ENCODE data around the gene OOSP4A. TPM values are rescaled to one million over a fixed set of nuclear protein-coding genes. Genes with fewer than 3 reads are reported as not detected.

The OOSP4A gene
- polyA plus RNA-seq, 1 donor from 2014 or later: not detected

DNA sequence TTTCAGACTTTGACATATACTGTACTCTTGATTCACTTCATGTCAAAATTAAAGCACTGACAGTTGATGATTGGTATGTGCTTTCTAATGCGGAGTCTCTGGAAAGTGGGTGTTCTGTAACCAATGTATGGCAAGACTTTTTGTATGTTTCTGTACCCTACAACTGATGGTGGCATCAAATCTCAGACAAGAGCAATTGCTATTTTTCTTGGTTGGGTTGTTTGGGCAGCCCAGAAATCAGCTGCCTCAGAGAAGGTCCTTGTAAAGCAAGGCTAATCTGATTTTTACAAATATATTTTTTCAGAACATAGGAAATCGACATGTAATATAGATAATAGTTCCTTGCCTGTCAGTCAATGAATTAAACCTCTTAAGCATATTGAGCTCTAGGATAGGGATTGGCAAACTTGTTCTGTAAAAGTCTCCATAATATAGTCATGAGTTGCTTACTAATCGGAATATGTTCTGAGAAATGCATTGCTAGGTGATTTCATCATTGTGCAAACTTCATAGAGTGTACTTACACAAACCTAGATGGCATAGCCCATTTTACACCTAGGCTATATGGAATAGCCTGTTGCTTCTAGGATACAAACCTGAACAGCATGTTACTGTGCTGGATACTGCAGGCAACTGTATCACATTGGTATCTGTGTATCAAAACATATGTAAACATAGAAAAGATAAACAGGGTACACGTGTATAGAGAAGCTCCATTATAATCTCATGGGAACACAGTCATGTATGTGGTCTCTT is 10.2 kb upstream of the OOSP4A start:
- Histone ChIP-seq H3K27ac (ENCODE audit: low read length) (no peak overlapping the region), H2AFZ (ENCODE audit: low read depth, low read length) (no peak overlapping the region), H3F3A (ENCODE audit: insufficient read depth, low read length, poor library complexity, severe bottlenecking) (no peaks in the 10 kb centered on the region), H3K9me2 (ENCODE audit: insufficient read depth, low read length) (no peaks in the 10 kb centered on the region), H3K27me3 (ENCODE audit: insufficient read depth, low read depth, low read length) (no peaks in the 10 kb centered on the region), H4K20me1 (ENCODE audit: insufficient read depth) (no peaks in the 10 kb centered on the region), H3K4me2 (ENCODE audit: low read length) (no peak overlapping the region), H3K9ac (ENCODE audit: low read length) (no peak overlapping the region), H3K79me2 (replicated peaks; ENCODE audit: insufficient read depth, low read length) (no peaks in the 10 kb centered on the region), H3K9me3 (ENCODE audit: low read length) (no peaks in the 10 kb centered on the region), H3K36me3 (ENCODE audit: insufficient read depth, low read length) (no peaks in the 10 kb centered on the region), H3K4me3 (ENCODE audit: low read length) (no peak overlapping the region)
- TF ChIP-seq, protein P1, sequence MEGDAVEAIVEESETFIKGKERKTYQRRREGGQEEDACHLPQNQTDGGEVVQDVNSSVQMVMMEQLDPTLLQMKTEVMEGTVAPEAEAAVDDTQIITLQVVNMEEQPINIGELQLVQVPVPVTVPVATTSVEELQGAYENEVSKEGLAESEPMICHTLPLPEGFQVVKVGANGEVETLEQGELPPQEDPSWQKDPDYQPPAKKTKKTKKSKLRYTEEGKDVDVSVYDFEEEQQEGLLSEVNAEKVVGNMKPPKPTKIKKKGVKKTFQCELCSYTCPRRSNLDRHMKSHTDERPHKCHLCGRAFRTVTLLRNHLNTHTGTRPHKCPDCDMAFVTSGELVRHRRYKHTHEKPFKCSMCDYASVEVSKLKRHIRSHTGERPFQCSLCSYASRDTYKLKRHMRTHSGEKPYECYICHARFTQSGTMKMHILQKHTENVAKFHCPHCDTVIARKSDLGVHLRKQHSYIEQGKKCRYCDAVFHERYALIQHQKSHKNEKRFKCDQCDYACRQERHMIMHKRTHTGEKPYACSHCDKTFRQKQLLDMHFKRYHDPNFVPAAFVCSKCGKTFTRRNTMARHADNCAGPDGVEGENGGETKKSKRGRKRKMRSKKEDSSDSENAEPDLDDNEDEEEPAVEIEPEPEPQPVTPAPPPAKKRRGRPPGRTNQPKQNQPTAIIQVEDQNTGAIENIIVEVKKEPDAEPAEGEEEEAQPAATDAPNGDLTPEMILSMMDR (IDR thresholded peaks at IDR 0.05; ENCODE audit: poor library complexity, severe bottlenecking): no peak
- no peak for TF ChIP-seq TAF1 (IDR thresholded peaks at IDR 0.05; ENCODE audit: low read depth)
- TF ChIP-seq, protein P2, sequence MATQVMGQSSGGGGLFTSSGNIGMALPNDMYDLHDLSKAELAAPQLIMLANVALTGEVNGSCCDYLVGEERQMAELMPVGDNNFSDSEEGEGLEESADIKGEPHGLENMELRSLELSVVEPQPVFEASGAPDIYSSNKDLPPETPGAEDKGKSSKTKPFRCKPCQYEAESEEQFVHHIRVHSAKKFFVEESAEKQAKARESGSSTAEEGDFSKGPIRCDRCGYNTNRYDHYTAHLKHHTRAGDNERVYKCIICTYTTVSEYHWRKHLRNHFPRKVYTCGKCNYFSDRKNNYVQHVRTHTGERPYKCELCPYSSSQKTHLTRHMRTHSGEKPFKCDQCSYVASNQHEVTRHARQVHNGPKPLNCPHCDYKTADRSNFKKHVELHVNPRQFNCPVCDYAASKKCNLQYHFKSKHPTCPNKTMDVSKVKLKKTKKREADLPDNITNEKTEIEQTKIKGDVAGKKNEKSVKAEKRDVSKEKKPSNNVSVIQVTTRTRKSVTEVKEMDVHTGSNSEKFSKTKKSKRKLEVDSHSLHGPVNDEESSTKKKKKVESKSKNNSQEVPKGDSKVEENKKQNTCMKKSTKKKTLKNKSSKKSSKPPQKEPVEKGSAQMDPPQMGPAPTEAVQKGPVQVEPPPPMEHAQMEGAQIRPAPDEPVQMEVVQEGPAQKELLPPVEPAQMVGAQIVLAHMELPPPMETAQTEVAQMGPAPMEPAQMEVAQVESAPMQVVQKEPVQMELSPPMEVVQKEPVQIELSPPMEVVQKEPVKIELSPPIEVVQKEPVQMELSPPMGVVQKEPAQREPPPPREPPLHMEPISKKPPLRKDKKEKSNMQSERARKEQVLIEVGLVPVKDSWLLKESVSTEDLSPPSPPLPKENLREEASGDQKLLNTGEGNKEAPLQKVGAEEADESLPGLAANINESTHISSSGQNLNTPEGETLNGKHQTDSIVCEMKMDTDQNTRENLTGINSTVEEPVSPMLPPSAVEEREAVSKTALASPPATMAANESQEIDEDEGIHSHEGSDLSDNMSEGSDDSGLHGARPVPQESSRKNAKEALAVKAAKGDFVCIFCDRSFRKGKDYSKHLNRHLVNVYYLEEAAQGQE (IDR thresholded peaks at IDR 0.05; ENCODE audit: borderline replicate concordance): no peak
- no peak for TF ChIP-seq EZH2 (IDR thresholded peaks at IDR 0.05; ENCODE audit: borderline replicate concordance, insufficient read depth, low read length, poor library complexity, severe bottlenecking)
- peak; percentile 13 for TF ChIP-seq EP300 (conservative IDR thresholded peaks at IDR 0.05; ENCODE audit: poor library complexity, severe bottlenecking)
- no peak for TF ChIP-seq POLR2AphosphoS5 (IDR thresholded peaks at IDR 0.05)
- TF ChIP-seq RAD21 (conservative IDR thresholded peaks at IDR 0.05): no peak

DNA sequence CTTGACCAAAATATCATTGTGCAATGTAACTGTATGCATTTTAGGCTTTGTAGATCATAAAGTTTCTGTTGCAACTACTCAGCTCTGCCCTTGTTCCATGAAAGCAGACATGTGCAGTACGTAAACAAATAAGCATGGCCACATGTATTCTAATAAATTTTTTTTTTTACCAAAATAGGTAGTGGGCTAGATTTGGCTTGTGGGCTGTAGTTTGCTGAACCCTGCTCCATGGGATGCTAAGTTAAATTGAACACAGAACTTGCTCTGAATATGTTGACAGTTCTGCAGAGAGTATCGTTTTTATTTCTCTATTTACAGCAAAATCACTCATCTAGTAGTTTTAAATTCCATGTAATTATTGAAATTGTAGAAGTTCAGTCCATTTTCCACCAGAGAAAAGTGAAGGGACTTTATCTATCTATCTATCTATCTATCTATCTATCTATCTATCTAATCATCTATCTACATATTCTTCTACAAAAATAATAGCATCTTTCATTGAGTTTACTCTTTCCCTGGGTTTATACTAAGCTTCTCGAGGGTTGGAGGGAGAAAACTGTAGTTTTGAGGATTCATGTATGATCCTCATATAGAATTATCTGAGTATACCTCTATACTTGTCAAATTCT is 9.5 kb upstream of the OOSP4A start:
- Histone ChIP-seq H3K4me2 (ENCODE audit: low read length) (no peak overlapping the region), H3F3A (ENCODE audit: insufficient read depth, low read length, poor library complexity, severe bottlenecking) (no peaks in the 10 kb centered on the region), H4K20me1 (ENCODE audit: insufficient read depth) (no peaks in the 10 kb centered on the region), H3K27me3 (ENCODE audit: insufficient read depth, low read depth, low read length) (no peaks in the 10 kb centered on the region), H3K79me2 (replicated peaks; ENCODE audit: insufficient read depth, low read length) (no peaks in the 10 kb centered on the region), H3K9me3 (ENCODE audit: low read length) (no peaks in the 10 kb centered on the region), H3K9me2 (ENCODE audit: insufficient read depth, low read length) (no peaks in the 10 kb centered on the region), H3K36me3 (ENCODE audit: insufficient read depth, low read length) (no peaks in the 10 kb centered on the region), H2AFZ (ENCODE audit: low read depth, low read length) (no peak overlapping the region), H3K9ac (ENCODE audit: low read length) (no peak overlapping the region), H3K4me3 (ENCODE audit: low read length) (no peak overlapping the region), H3K27ac (ENCODE audit: low read length) (no peak overlapping the region)
- TF ChIP-seq, protein P2 (IDR thresholded peaks at IDR 0.05; ENCODE audit: borderline replicate concordance): no peak
- no peak for TF ChIP-seq EP300 (conservative IDR thresholded peaks at IDR 0.05; ENCODE audit: poor library complexity, severe bottlenecking)
- no peak for TF ChIP-seq MXI1 (conservative IDR thresholded peaks at IDR 0.05; ENCODE audit: poor library complexity, severe bottlenecking)
- no peak for TF ChIP-seq RAD21 (conservative IDR thresholded peaks at IDR 0.05)
- TF ChIP-seq POLR2AphosphoS5 (IDR thresholded peaks at IDR 0.05): no peak
- TF ChIP-seq SMC3 (conservative IDR thresholded peaks at IDR 0.05; ENCODE audit: poor library complexity): no peak
- TF ChIP-seq, protein P1 (IDR thresholded peaks at IDR 0.05; ENCODE audit: poor library complexity, severe bottlenecking): no peak
- TF ChIP-seq EZH2 (IDR thresholded peaks at IDR 0.05; ENCODE audit: borderline replicate concordance, insufficient read depth, low read length, poor library complexity, severe bottlenecking): no peak

Measured in neural cell (in vitro differentiated cells).